ENCODE data around the gene SMIM27.

- TF ChIP-seq ZNF274 (IDR thresholded peaks at IDR 0.05; ENCODE audit: low read depth, low read length) (no peak), SUZ12 (IDR thresholded peaks at IDR 0.05; ENCODE audit: extremely low read depth, insufficient read depth, insufficient read length) (no peak), YY1 (IDR thresholded peaks at IDR 0.05; ENCODE audit: insufficient read depth, insufficient read length) (no peak)
These were observed 13.8 kb downstream of the SMIM27 start for GRCh38 chr9:32565967-32566366.
